ENCODE data around the gene N4BP2L2. TPM values are rescaled to one million over a fixed set of nuclear protein-coding genes. Genes with fewer than 3 reads are reported as not detected.

The N4BP2L2 gene
- total and polyA plus RNA-seq, 2 of the 8 experiments (the other 6 are each of a cell fraction or from before 2014, with no cell fraction given): 14.6 to 67.6 TPM

DNA sequence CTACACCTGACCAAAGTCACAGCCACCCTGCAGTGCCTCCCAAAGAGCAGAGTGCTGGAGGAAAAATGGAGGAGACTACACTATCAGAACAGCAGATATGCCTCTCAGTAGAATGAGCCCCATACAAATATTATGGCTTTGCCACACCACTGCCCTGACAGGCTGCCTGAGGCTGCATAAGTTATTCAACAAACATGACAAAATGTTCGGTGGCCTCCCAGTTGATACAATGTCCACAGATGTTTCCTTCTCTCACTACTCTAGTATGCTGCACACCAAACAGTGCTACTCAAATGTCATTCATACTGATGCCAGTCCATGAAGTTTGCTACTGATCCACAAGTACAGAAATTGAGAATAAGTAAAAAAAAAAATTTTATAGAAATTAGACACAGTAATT lies 41.0 kb downstream of the N4BP2L2 start (continued):
- TF ChIP-seq, protein P1, sequence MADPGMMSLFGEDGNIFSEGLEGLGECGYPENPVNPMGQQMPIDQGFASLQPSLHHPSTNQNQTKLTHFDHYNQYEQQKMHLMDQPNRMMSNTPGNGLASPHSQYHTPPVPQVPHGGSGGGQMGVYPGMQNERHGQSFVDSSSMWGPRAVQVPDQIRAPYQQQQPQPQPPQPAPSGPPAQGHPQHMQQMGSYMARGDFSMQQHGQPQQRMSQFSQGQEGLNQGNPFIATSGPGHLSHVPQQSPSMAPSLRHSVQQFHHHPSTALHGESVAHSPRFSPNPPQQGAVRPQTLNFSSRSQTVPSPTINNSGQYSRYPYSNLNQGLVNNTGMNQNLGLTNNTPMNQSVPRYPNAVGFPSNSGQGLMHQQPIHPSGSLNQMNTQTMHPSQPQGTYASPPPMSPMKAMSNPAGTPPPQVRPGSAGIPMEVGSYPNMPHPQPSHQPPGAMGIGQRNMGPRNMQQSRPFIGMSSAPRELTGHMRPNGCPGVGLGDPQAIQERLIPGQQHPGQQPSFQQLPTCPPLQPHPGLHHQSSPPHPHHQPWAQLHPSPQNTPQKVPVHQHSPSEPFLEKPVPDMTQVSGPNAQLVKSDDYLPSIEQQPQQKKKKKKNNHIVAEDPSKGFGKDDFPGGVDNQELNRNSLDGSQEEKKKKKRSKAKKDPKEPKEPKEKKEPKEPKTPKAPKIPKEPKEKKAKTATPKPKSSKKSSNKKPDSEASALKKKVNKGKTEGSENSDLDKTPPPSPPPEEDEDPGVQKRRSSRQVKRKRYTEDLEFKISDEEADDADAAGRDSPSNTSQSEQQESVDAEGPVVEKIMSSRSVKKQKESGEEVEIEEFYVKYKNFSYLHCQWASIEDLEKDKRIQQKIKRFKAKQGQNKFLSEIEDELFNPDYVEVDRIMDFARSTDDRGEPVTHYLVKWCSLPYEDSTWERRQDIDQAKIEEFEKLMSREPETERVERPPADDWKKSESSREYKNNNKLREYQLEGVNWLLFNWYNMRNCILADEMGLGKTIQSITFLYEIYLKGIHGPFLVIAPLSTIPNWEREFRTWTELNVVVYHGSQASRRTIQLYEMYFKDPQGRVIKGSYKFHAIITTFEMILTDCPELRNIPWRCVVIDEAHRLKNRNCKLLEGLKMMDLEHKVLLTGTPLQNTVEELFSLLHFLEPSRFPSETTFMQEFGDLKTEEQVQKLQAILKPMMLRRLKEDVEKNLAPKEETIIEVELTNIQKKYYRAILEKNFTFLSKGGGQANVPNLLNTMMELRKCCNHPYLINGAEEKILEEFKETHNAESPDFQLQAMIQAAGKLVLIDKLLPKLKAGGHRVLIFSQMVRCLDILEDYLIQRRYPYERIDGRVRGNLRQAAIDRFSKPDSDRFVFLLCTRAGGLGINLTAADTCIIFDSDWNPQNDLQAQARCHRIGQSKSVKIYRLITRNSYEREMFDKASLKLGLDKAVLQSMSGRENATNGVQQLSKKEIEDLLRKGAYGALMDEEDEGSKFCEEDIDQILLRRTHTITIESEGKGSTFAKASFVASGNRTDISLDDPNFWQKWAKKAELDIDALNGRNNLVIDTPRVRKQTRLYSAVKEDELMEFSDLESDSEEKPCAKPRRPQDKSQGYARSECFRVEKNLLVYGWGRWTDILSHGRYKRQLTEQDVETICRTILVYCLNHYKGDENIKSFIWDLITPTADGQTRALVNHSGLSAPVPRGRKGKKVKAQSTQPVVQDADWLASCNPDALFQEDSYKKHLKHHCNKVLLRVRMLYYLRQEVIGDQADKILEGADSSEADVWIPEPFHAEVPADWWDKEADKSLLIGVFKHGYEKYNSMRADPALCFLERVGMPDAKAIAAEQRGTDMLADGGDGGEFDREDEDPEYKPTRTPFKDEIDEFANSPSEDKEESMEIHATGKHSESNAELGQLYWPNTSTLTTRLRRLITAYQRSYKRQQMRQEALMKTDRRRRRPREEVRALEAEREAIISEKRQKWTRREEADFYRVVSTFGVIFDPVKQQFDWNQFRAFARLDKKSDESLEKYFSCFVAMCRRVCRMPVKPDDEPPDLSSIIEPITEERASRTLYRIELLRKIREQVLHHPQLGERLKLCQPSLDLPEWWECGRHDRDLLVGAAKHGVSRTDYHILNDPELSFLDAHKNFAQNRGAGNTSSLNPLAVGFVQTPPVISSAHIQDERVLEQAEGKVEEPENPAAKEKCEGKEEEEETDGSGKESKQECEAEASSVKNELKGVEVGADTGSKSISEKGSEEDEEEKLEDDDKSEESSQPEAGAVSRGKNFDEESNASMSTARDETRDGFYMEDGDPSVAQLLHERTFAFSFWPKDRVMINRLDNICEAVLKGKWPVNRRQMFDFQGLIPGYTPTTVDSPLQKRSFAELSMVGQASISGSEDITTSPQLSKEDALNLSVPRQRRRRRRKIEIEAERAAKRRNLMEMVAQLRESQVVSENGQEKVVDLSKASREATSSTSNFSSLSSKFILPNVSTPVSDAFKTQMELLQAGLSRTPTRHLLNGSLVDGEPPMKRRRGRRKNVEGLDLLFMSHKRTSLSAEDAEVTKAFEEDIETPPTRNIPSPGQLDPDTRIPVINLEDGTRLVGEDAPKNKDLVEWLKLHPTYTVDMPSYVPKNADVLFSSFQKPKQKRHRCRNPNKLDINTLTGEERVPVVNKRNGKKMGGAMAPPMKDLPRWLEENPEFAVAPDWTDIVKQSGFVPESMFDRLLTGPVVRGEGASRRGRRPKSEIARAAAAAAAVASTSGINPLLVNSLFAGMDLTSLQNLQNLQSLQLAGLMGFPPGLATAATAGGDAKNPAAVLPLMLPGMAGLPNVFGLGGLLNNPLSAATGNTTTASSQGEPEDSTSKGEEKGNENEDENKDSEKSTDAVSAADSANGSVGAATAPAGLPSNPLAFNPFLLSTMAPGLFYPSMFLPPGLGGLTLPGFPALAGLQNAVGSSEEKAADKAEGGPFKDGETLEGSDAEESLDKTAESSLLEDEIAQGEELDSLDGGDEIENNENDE (IDR thresholded peaks at IDR 0.05; ENCODE audit: insufficient replicate concordance, low read length): no peak
- TF ChIP-seq CHD2 (IDR thresholded peaks at IDR 0.05; ENCODE audit: low read length) (no peak), EGR1 (IDR thresholded peaks at IDR 0.05; ENCODE audit: borderline replicate concordance, low read depth, low read length) (no peak), EZH2 (IDR thresholded peaks at IDR 0.05; ENCODE audit: low read depth, low read length, severe bottlenecking) (no peak)
- TF ChIP-seq, protein P2, sequence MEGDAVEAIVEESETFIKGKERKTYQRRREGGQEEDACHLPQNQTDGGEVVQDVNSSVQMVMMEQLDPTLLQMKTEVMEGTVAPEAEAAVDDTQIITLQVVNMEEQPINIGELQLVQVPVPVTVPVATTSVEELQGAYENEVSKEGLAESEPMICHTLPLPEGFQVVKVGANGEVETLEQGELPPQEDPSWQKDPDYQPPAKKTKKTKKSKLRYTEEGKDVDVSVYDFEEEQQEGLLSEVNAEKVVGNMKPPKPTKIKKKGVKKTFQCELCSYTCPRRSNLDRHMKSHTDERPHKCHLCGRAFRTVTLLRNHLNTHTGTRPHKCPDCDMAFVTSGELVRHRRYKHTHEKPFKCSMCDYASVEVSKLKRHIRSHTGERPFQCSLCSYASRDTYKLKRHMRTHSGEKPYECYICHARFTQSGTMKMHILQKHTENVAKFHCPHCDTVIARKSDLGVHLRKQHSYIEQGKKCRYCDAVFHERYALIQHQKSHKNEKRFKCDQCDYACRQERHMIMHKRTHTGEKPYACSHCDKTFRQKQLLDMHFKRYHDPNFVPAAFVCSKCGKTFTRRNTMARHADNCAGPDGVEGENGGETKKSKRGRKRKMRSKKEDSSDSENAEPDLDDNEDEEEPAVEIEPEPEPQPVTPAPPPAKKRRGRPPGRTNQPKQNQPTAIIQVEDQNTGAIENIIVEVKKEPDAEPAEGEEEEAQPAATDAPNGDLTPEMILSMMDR (IDR thresholded peaks at IDR 0.05; ENCODE audit: control extremely low read depth in 1 of 3, insufficient read depth in 1 of 3, low read depth in 1 of 3, low read length in 3 of 3): no peak
